Left lung (tissue), 10 donors: ENCODE data around the gene SAMD4B. TPM values are rescaled to one million over a fixed set of nuclear protein-coding genes. Genes with fewer than 3 reads are reported as not detected.
A peak's percentile ranks its signal among the peaks of the same experiment; 100 is the strongest.

Experiments
- ATAC-seq: fragments of 200-7000 bp; cut with Tn5 transposase; one replicate; pipeline ENCODE4 v1.9.1; 2020; ENCODE audit warnings: moderate library complexity
- DNase-seq, 4 donors: peaks; one replicate each; pipeline ENCODE4 v3.0.0-alpha.2; 2013 to 2020
- H3K27ac ChIP-seq, 2 donors: fragments of 200-600 bp; sonication (generic) in 1 of 2; one replicate each; pipeline versions ENCODE4 v1.5.0 to v1.8.0; 2020 to 2021
- H3K27me3 ChIP-seq, 2 donors: fragments of 200-600 bp; sonication (generic) in 1 of 2; one replicate each; pipeline versions ENCODE4 v1.5.0 to v1.8.0; 2020 to 2021
- H3K36me3 ChIP-seq, 2 donors: fragments of 200-600 bp; sonication (generic) in 1 of 2; one replicate each; pipeline versions ENCODE4 v1.5.0 to v1.8.0; 2020 to 2021
- H3K4me1 ChIP-seq, 2 donors: fragments of 200-600 bp; one replicate each; pipeline ENCODE4 v1.8.0; 2021
- H3K4me3 ChIP-seq, 2 donors: fragments of 200-600 bp; sonication (generic) in 1 of 2; one replicate each; pipeline versions ENCODE4 v1.5.0 to v1.8.0; 2020 to 2021; ENCODE audit warnings: mild to moderate bottlenecking in 1 of 2
- H3K9me3 ChIP-seq, 2 donors: fragments of 200-600 bp; sonication (generic) in 1 of 2; one replicate each; pipeline versions ENCODE4 v1.5.0 to v1.8.0; 2020 to 2021
- CTCF ChIP-seq, 2 donors: fragments of 200-600 bp; sonication (generic) in 1 of 2; IDR thresholded peaks; one replicate each; pipeline versions ENCODE4 v1.5.0 to v1.8.0; 2021; ENCODE audit warnings: antibody characterized with exemption in 2 of 2
- intact Hi-C, 2 donors: fragments of 100-400 bp; cut with DNase I; formaldehyde crosslinking; loops; one replicate each; pipeline versions ENCODE4 v1.11.2 to v1.14.2; 2022
- polyA plus RNA-seq, 6 donors: library from polyadenylated mRNA; unstranded; fragments of 120-200 nt; gene quantifications; one replicate each; pipeline ENCODE4 v1.2.1, GENCODE V29; 2013; ENCODE audit not compliant: insufficient read length in 6 of 6
- total RNA-seq, 2 donors: library from RNA; stranded (reverse); fragmentation: NEBNext Ultra II Directional; extraction: Animal tissue kit (Norgen Biotek cat#: 25700); gene quantifications; one replicate each; pipeline ENCODE4 v1.2.1, GENCODE V29; 2021
- donor health status: DM: no; HTN: yes; CAD: no.
- donor health status: DM: no; HTN: no; CAD: no.

The SAMD4B gene
- total and polyA plus RNA-seq, 8 donors: 74.1 to 127 (median 107) TPM

DNA sequence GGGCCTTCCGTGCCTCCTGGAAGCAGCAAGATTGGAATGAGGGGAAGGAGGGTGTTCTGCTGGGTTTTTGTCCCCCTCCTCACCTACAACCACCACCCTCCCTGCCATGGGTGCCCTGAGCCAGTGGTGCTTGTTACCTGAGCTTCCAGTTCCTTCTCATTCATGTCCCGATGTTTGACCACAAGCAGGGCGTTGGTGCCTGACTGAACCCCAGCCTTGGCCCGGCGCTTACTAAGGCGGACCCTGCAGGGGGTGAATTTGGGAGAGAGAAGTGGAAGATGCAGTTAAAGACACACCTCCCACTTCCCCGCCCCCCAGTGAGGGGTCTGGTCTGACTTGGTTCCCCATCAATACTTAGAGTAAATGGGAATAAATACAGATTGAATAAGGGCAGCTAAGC, 44.3 kb downstream of the SAMD4B start:
- no peaks in the 10 kb centered on the region for H3K9me3 ChIP-seq
- intact Hi-C loops: no loop called here
- H3K27me3 ChIP-seq: no peaks in the 10 kb centered on the region
- no peak overlapping the region for H3K27ac ChIP-seq
- DNase-seq (no peak), ATAC-seq (no peak)
- peaks cover 0 to 79% of the 10 kb centered on the region in 2 donors for H3K36me3 ChIP-seq
- H3K4me1 ChIP-seq: peaks cover 0 to 14% of the 10 kb centered on the region in 2 donors
- H3K4me3 ChIP-seq: no peak overlapping the region
- no peak for TF ChIP-seq CTCF (IDR thresholded peaks at IDR 0.05)

DNA sequence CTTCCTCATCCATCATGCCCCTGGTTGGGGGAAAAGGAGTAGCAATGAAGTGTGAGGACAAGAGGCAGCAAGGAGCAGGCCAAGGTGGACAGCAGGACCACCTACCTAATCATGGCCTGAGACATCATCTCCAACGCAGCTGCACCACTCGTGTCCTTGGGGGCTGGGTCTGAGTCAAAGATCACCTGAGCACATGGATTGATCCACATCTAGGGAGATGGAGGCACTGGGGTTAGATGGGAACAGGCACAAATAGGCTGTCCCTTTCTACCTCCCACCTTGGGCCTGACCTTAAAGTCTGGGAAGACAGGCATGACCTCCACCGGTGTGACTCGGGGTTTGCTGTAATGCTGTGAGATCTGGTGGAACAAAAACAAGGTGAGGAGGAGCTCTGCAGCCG, 46.4 kb downstream of the SAMD4B start:
- Histone ChIP-seq H3K4me1 (peaks cover 5 to 27% of the 10 kb centered on the region in 2 donors), H3K36me3 (peaks cover 0 to 62% of the 10 kb centered on the region in 2 donors), H3K27ac (no peak overlapping the region), H3K4me3 (no peak overlapping the region), H3K27me3 (no peaks in the 10 kb centered on the region), H3K9me3 (no peaks in the 10 kb centered on the region)
- intact Hi-C loops: no loop called here
- TF ChIP-seq CTCF (IDR thresholded peaks at IDR 0.05): no peak
- ATAC-seq (no peak), DNase-seq (no peak)

DNA sequence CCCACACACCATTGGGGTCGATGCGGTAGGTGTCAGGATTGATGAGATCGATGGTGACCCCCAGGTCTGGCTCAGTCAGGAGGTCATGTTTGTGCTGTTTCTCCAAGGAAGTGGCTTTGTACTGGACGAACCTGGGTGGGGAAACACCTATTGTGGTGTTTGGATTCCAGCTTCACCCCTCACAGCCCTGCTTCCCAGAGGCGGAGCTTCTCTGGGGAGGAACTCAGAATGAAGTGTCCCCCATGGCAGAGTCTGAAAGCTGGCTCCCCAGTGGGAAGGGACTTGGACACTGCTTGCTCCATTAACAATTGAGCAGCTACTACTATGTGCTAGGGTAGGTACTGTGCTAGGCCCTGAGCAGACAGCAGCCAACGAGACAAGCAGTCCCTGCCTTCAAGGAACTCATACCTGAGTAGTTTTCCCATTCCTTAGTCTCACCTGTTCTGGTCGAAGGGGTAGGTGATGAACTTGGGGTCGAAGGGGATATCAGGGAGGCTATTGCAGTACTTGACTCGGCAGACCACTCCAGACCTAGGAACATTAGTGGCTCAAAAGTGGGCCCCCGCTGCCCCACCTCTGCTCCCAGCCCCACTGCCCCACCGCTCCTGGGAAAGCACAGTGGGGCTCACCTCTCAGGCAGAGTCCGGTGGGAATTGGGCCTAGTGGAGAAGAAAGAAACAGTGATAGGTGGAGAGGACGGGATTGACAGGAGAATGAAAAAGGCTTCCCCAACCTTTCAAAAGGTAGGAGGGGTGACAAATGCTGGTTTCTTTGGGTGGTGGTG, 47.6 kb downstream of the SAMD4B start:
- H3K9me3 ChIP-seq: no peaks in the 10 kb centered on the region
- no peaks in the 10 kb centered on the region for H3K27me3 ChIP-seq
- H3K27ac ChIP-seq: peak overlapping the region in 1 of 2 donors; percentile 97
- H3K36me3 ChIP-seq: peaks cover 0 to 62% of the 10 kb centered on the region in 2 donors
- ATAC-seq (no peak), DNase-seq (no peak)
- peak overlapping the region; percentile 97 to 98 for H3K4me3 ChIP-seq
- intact Hi-C loops: no loop called here
- H3K4me1 ChIP-seq: peaks cover 5 to 27% of the 10 kb centered on the region in 2 donors
- TF ChIP-seq CTCF (IDR thresholded peaks at IDR 0.05): no peak

DNA sequence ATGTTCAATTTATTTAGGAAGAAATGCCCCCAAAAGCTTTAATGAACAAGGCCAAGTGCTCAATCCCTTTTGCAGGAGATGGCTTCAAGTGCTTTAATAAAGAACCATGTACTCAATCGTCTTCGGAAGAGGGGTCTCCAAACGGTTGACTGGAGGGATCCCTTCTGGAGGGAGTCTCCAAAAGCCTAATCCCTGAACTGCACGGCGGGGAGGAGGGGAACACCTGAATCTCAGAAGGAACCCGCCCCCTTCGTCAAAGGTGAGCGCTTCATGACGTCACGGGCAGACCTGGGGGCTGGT, 48.2 kb downstream of the SAMD4B start:
- H3K4me3 ChIP-seq: peak overlapping the region; percentile 97 to 98
- peaks cover 5 to 27% of the 10 kb centered on the region in 2 donors for H3K4me1 ChIP-seq
- peak overlapping the region; percentile 93 to 97 for H3K27ac ChIP-seq
- H3K36me3 ChIP-seq: peaks cover 0 to 62% of the 10 kb centered on the region in 2 donors
- TF ChIP-seq CTCF (IDR thresholded peaks at IDR 0.05): no peak
- H3K27me3 ChIP-seq: no peaks in the 10 kb centered on the region
- no peaks in the 10 kb centered on the region for H3K9me3 ChIP-seq
- DNase-seq (no peak), ATAC-seq (no peak)
- intact Hi-C loops: no loop called here

DNA sequence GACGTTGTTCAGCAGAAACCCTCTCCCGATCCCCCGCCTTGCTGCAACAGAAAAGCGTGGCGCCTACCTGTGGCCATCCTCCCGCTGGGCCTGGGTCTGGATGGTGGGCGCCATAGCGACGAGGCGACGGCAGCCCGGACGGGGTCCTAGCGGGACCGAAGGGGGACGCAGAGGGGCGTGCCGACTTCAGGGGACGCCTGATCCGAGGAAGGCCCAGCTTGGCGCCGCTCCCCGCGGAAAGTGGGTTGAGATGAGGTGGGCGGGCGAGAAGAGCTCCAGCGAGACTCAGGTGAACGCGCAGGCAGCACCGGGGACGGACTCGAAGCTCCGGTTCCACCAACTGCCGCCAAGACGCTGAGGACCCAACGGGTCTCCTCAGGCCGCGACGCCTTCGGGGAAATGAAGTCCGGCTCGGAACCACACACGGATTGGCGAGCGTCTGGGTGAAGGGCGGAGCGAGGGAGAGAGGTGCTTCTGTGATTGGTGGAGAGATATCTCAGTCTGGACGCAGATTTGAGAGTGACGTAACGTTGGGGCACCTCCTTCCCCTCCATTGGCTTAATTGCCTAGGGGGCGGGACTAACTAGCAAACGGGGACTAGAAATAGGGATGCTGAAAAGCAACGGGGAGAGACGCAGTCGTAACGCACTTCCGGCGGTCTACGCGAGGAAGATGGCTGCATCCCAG, 48.7 kb downstream of the SAMD4B start, which contains the start of the genes MED29 and PAF1:
MED29 (plus strand) TSS at position 628 of the 687 bp plus-strand sequence; CDS start at position 673, 45 bp downstream.
PAF1 (minus strand) TSS at position 356 of the 687 bp plus-strand sequence; CDS start at position 114, 242 bp downstream.
- Histone ChIP-seq H3K4me3 (peak within 1 kb of the TSS; percentile 97 to 98), H3K27ac (peak within 1 kb of the TSS; percentile 93 to 97), H3K27me3 (no peaks in the 10 kb centered on the region), H3K4me1 (peaks cover 5 to 27% of the 10 kb centered on the region in 2 donors), H3K36me3 (peaks cover 0 to 62% of the 10 kb centered on the region in 2 donors), H3K9me3 (no peaks in the 10 kb centered on the region)
- ATAC-seq: peak; percentile 97
- intact Hi-C loops: no loop called here
- TF ChIP-seq CTCF (IDR thresholded peaks at IDR 0.05): no peak
- DNase-seq: peak; percentile 95 to 100 (median 98)
